NCI-H1092 (cell line): ENCODE data around the gene SELENOT.

Experiments used
- DNase-seq: peaks from one replicate; lab custom pipeline; 2025; lab: John Stamatoyannopoulos, UW

SELENOT gene

GRCh38 chr3:150662410-150663200 is 59.5 kb downstream of the SELENOT start:
- no peak for DNase-seq

GRCh38 chr3:150663461-150663860 is 60.3 kb downstream of the SELENOT start:
- DNase-seq = no peak

GRCh38 chr3:150666167-150666566 is 63.0 kb downstream of the SELENOT start:
- no peak for DNase-seq

DNA sequence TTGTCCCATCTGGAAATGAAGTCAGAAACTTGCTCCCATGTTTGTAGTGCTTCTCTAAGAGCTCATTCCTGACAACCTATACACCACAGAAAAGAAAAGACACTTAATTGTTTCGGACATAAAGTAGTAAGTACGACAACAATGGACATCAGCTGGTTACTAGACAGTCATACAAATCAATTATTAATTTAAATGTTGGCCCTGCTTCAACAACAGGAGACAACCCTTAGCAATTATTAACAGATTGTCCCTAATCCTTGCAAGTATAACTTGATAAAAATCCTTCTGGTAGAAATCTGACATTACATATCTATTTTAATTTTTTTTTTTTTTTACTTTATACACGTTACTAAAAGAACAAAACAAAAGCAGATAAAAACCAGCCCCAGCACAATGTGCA is 70.8 kb downstream of the SELENOT start:
- no peak for DNase-seq

- DNase-seq = no peak
These were observed 72.5 kb downstream of the SELENOT start for GRCh38 chr3:150675587-150675986.
